ENCODE data around the gene KMT5B. TPM values are rescaled to one million over a fixed set of nuclear protein-coding genes. Genes with fewer than 3 reads are reported as not detected.

The KMT5B gene
- total and polyA plus RNA-seq, 2 of the 4 experiments (the other 2 are of a cell fraction), result 11.2 to 13.4 TPM

DNA sequence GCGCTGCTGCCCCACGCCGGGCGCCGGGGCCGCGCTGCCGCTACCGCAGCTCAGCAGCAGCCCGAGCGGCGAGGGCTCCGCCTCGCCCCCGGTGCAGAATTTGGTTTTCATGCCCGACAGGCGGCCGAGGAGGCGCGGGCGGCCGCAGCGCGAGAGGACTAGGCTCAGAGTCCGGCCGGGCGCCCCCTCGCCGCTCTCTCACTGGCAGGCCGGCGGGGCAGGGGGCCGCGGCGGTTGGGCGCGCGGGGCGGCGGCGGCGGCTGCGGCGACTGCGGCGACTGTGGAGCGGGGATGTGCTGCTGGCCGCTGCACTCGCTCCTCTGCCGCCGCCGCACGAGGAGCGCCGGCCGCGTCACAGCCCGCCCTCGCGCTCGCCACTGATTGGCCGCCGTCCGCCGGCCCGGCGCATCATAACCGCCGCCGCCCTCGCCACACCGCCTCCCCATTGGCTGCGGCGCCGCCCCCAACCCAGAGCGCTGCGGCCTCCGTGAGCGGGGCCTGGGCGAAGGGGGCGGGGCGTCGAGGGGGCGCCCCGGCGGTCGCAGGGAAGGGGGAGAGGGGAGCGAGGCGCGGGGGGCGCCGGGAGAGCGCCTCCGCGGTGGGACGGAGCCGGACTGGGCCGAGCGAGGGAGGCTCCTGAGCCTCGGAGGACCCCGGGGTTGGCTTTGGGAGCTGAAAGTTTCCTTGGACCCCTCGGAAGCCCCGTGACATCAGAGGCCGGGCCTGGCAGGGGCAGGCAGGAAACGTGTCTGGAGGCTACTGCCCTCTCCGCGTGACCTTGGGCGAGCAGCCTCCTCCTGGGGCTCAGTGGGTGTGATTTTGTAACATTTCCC is 91.8 kb downstream of the KMT5B start, which contains the start of gene CHKA:
CHKA (minus strand) TSS at position 322 of the 833 bp plus-strand sequence; CDS start at position 111, 211 bp downstream.
- Histone ChIP-seq H4K20me1 (ENCODE audit: insufficient read depth, low read length) (peaks cover 15% of the 10 kb centered on the region; the same call in 1 of the 2 replicates), H2BK20ac (ENCODE audit: low read depth, low read length) (peak within 1 kb of the TSS; percentile 75; the same call in 1 of the 2 replicates), H2AFZ (replicated peaks; ENCODE audit: low read length, poor library complexity) (peak within 1 kb of the TSS; percentile 99), H2AK9ac (replicated peaks; ENCODE audit: low read depth, low read length, poor library complexity) (peak within 1 kb of the TSS; percentile 95), H4K8ac (ENCODE audit: low read depth in 2 of 2, low read length in 2 of 2) (peak within 1 kb of the TSS; percentile 62 to 80), H3K4me1 (ENCODE audit: control insufficient read depth, insufficient read depth, low read length) (peaks cover 12% of the 10 kb centered on the region), H3K79me1 (ENCODE audit: low read depth in 1 of 2, low read length in 2 of 2) (peaks cover 18 to 43% of the 10 kb centered on the region in 2 experiments), H3K4me2 (ENCODE audit: low read depth, low read length) (peak within 1 kb of the TSS; percentile 100), H3K36me3 (ENCODE audit: control insufficient read depth, insufficient read depth, low read length) (no peaks in the 10 kb centered on the region), H3K9me3 (ENCODE audit: control insufficient read depth, insufficient read depth, low read length) (no peaks in the 10 kb centered on the region), H3K4ac (ENCODE audit: low read depth, low read length) (peak within 1 kb of the TSS; percentile 81), H3K18ac (ENCODE audit: low read depth, low read length) (peak within 1 kb of the TSS; percentile 83; the same call in 1 of the 2 replicates), H3K56ac (ENCODE audit: extremely low read depth, insufficient read depth, low read length) (peak within 1 kb of the TSS; percentile 19; the same call in 1 of the 2 replicates), H3K27ac (ENCODE audit: insufficient read depth, low read length) (peak within 1 kb of the TSS; percentile 79), H3K14ac (replicated peaks; ENCODE audit: low read depth, low read length) (peak within 1 kb of the TSS; percentile 99), H4K91ac (ENCODE audit: insufficient read depth, low read depth, low read length) (peak within 1 kb of the TSS; percentile 38), H2BK15ac (ENCODE audit: low read depth, low read length) (peak within 1 kb of the TSS; percentile 16; the same call in 1 of the 3 replicates), H3K27me3 (ENCODE audit: control insufficient read depth, insufficient read depth, low read length) (no peaks in the 10 kb centered on the region), H3K9me1 (ENCODE audit: insufficient read depth, low read length) (no peaks in the 10 kb centered on the region), H3K23ac (ENCODE audit: low read depth, low read length) (peak within 1 kb of the TSS; percentile 100), H3K4me3 (ENCODE audit: insufficient read depth, low read depth, low read length) (peak within 1 kb of the TSS; percentile 93), H2BK5ac (ENCODE audit: low read depth, low read length, poor library complexity, severe bottlenecking) (peak within 1 kb of the TSS; percentile 75), H4K5ac (ENCODE audit: low read depth, low read length) (peak within 1 kb of the TSS; percentile 68), H2AK5ac (ENCODE audit: low read depth, low read length) (peak within 1 kb of the TSS; percentile 66), H2BK120ac (ENCODE audit: low read depth, low read length) (peak within 1 kb of the TSS; percentile 58; the same call in 1 of the 2 replicates), H3K9ac (ENCODE audit: low read depth, low read length) (peak within 1 kb of the TSS; percentile 88)
- BruUV-seq (replicated peaks), result no TSS peak
- intact Hi-C loops (cut with micrococcal nuclease), result loop anchor here (5.0 kb wide), 1 partner anchor 86 kb away; no protein-coding TSS in a partner anchor
- peak; percentile 97 for ATAC-seq (ENCODE audit: low read depth)
- POLR2A ChIA-PET (ENCODE audit: unreplicated experiment), result no interaction called here
- in situ Hi-C loops (cut with MboI; ENCODE audit: low sequenced_read_pairs), result no loop called here
- CTCF ChIA-PET, result no interaction called here
- dilution Hi-C loops (cut with HindIII; ENCODE audit: low sequenced_read_pairs, unreplicated experiment), result no loop called here
- TF ChIP-seq CHD1 (IDR thresholded peaks at IDR 0.05; ENCODE audit: low read depth, low read length), result no peak
- 0 out of 2 replicates have a peak, but pooled peaks have one; percentile 25 for TF ChIP-seq BHLHE40 (IDR thresholded peaks at IDR 0.05; ENCODE audit: low read depth, low read length)
- TF ChIP-seq, protein P1, sequence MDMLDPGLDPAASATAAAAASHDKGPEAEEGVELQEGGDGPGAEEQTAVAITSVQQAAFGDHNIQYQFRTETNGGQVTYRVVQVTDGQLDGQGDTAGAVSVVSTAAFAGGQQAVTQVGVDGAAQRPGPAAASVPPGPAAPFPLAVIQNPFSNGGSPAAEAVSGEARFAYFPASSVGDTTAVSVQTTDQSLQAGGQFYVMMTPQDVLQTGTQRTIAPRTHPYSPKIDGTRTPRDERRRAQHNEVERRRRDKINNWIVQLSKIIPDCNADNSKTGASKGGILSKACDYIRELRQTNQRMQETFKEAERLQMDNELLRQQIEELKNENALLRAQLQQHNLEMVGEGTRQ (IDR thresholded peaks at IDR 0.05; ENCODE audit: low read depth, low read length), result peak; percentile 53
- peak; percentile 69; the same call in 1 of the 2 replicates for TF ChIP-seq MAZ (IDR thresholded peaks at IDR 0.05; ENCODE audit: borderline replicate concordance, low read depth, low read length)
- TF ChIP-seq, protein P2, sequence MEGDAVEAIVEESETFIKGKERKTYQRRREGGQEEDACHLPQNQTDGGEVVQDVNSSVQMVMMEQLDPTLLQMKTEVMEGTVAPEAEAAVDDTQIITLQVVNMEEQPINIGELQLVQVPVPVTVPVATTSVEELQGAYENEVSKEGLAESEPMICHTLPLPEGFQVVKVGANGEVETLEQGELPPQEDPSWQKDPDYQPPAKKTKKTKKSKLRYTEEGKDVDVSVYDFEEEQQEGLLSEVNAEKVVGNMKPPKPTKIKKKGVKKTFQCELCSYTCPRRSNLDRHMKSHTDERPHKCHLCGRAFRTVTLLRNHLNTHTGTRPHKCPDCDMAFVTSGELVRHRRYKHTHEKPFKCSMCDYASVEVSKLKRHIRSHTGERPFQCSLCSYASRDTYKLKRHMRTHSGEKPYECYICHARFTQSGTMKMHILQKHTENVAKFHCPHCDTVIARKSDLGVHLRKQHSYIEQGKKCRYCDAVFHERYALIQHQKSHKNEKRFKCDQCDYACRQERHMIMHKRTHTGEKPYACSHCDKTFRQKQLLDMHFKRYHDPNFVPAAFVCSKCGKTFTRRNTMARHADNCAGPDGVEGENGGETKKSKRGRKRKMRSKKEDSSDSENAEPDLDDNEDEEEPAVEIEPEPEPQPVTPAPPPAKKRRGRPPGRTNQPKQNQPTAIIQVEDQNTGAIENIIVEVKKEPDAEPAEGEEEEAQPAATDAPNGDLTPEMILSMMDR (conservative IDR thresholded peaks at IDR 0.05; ENCODE audit: low read depth, low read length), result no peak
- TF ChIP-seq SMC3 (IDR thresholded peaks at IDR 0.05; ENCODE audit: low read depth, low read length), result no peak
- TF ChIP-seq MXI1 (IDR thresholded peaks at IDR 0.05; ENCODE audit: borderline replicate concordance, low read depth, low read length), result no peak
- TF ChIP-seq POLR2A (IDR thresholded peaks at IDR 0.05; ENCODE audit: low read depth, low read length), result peak; percentile 55; the same call in 1 of the 2 replicates
- TF ChIP-seq FOS (IDR thresholded peaks at IDR 0.05; ENCODE audit: low read depth, low read length), result peak; percentile 6; the same call in 1 of the 2 replicates
- 0% methylated on average over 41 of the region's 107 CpGs; no CpG with 5 or more reads in 1 of the 2 experiments for WGBS, 2 experiments (ENCODE audit: extremely low coverage in 2 of 2, insufficient read length in 1 of 2)
- DNase-seq, result peak; percentile 82

Measured in IMR-90 (cell line).